Measurements from ENCODE around the gene ZNF366.
"Not testable (repeated sequence)": the region's sequence is repeated elsewhere in the genome, so short reads cannot be mapped to it uniquely, and the experiment has no call there.

ZNF366 gene

DNA sequence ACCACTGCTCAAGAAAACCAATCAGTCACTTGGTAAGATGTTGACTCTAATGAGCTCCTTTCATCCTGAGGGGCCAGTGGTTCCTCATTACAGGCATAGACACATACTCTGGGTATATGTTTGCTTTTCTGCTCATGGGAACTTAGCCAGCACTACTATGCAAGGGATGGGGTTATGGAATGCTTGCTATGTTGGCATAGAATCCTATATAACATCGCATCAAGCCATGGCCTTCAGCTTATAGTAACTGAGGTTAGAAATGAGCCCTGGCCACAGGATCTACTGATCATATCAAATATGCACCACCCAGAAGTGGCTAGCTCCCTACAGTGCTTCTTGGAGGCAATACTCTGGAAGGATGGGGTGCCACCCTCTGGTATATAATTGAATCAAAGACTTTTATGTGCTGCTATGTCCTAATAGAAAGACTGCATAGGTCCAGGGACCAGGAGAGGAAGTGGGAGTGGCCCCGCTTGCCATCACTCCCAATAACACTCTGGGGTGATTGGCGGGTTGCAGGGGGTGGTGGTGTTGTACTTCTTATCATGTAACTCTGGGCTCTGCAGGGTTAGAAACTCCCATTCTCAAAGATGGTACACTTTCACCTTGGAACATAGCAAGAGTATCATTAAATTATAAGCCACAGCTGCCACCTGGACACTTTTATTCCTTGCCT lies 70.3 kb downstream of the ZNF366 start:
- DNase-seq = no peak

DNA sequence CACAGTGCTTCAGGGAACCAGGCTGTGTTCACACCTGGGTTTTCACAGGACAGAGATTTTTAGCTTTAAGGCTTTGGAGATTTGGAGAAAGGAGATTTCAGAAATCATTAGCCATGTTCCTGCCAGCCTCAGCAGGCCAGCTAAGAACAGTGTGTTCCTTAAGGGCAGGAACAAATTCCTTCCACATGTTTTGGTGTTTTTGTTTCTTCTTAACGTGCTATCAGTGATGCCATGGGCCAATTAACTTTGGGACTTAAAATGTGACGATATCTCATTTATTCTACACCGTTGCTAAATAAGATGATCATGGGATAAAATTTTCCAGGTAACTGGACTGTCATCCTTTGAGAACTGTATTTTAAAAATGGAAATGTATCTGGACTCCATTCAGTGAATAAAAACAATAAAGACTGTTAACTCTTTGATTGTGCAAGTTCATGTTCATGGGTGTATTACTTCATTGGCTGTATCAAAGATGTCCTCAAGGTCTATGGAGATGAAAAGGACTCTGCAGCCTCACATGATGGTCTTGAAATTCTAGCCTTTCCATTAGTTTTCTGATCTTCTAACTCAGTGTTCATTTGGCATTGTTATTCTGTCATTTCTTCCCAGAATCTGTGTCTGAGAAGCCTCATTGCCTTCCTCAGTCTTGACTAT lies 72.3 kb downstream of the ZNF366 start:
- no peak for DNase-seq

DNA sequence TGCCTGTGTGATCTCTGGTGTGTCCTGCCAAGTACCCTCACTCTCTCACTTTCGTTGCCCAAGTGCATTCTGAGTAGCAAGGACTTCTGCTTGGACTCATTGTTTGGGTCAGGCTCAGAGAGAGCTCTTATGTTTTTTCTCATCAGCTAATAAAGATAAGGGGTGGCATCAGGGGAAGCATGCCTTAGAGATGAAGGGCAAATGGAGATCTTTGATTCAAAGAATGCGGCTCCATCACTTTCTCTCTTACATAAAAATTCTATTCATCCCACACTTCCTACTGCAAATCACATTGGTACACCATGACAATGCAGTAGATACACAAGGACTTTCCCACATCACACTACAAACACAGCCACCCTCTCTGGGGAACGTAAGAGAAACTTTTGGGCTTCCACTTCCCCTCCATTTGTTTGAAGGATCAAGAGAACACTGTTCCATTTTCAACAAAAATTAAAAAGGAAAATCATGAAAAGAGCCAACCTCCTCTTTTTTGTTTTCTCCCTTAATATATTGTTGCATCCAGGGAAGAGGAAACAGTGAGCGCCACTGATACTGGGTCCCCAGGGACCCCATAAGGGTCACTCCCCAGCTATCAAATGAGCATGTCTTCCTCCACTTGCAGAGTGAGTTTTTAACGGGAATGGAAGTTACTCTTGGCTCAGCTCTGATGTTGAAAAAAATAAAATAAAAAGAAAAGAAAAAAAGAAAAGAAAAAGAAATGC lies 73.0 kb downstream of the ZNF366 start:
- DNase-seq = no peak

DNA sequence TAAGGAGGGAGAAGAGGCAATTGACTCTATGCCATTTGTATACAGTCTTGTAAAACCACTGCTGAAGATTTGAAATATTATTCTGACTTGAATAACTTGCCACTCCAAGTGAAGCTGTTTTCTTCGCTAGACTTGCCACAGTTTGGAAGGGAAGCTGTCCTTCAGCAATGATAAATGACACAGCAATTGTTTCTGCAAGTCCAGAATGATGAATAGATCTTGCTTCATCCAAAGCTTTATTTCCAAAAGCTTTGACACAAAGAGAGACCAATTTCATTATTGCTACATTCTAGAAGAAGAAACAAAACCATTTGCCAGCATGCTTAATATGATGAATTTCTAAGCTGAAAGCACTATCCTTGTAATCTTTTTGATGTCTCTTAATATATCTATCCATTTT lies 73.7 kb downstream of the ZNF366 start:
- DNase-seq = peak; percentile 61

DNA sequence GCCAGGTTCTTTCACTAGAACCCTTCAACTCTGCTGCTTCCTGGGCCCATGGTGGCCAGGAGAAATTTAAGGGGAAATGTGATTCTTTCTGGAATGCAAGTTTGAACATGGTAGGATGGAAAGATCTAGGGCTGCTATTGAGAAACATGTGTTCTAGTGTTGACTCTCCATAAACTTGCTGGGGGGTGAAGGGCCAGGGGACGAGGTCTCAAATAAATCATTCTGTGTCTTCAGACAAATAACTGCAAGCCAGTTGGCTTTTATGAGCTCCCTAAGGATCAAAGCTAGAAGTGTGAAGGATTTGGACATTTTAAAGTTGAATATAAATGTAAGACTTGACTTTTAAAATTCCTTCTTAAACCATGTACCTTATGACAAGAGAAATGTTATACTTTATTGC lies 78.5 kb downstream of the ZNF366 start:
- DNase-seq = no peak

DNA sequence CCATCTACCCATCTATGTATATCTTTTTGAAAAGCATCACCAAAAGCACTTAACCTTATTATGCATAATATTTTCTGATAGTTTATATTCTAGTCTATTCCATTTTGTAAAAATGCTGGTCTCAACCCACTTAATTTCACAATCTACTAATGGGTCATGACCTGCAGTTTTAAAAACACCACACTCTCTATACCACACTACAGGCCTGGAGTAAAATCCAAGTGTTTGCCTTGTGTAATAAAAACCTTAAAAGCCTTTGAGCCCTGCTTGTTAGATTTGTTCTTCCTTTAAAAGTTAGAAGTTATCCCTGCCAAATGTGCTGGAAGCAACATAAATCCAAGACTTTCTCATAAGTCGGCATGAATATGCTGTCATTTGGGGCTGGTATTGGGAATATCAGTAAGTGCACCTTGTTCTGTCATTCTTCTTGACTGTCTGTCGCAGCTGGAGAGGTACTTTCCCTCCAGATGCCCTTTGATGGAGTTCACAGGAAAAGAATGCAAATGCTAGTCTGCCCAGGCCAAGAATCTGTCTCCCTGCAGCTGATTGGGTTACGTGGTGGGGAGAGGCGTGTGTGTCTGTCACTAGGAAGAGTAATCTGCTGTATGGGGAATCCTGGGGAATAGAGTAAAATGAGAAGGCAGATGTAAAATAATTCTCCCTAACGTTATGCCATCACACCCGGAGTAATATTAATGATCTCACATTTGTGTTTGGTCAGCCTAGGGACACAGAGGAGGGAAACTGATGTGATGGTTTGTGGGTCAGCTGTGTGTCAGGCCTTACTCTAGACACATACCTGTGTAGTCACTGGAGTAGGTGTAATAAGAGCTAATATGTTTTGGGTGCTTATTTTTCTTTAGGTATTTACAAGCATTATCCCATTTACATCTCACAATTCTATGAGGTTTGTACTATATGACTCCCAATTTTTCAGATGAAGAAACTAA lies 79.4 kb downstream of the ZNF366 start:
- DNase-seq = no peak

DNA sequence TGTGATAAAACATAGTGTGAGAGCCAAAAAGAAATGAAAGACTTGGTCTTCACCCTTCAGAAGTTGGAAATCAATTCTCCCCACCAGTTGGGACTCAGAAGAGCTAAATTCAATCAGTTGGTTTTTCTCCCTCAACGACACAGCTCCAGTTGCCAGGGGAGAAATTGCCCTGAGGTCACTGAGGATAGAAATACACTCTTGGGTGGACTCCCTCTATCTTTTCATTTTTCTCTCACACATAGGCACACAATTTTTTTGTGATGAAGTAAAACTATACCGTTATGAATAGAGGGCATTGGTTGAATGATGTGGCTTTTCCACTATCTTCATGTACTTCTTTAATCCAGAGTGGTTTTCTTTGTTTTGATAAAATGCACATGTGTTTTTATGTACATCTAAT lies 80.2 kb downstream of the ZNF366 start:
- no peak for DNase-seq

DNA sequence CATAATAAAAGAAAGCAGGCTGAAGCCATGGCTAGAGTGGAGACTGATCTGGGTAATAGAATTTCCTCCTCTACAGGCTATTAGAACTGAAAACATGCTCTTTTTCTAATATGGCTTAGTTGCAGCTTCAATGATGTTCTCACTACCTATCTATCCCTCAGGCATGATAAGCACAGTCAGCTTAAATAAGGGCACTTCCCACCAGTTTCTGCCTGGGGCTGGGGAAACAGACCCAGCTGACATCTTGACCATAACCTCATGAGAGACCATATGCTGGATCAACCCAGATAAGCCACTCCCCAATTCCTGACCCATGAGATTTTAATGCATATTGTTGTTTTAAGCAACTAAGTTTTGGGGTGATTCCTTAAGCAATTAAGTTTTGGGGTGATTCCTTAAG lies 81.2 kb downstream of the ZNF366 start:
- DNase-seq = no peak

DNA sequence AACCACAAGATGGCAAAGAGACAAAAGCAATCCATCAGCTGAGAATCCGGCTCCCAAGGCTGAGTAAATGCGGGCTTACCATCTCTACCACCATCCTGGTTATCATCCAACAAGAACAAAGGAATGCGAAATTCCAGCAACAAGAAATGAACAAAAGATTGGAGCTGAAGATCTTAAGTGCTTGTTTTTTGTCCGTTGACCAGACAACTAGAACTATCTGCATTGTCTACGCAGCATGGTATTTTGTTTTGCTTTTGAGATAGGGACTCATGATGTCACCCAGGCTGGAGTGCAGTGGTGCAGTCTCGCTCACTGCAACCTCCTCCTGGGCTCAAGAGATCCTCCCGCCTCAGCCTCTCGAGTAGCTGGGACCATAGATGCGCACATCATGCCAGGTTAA lies 88.9 kb downstream of the ZNF366 start:
- no peak for DNase-seq

DNA sequence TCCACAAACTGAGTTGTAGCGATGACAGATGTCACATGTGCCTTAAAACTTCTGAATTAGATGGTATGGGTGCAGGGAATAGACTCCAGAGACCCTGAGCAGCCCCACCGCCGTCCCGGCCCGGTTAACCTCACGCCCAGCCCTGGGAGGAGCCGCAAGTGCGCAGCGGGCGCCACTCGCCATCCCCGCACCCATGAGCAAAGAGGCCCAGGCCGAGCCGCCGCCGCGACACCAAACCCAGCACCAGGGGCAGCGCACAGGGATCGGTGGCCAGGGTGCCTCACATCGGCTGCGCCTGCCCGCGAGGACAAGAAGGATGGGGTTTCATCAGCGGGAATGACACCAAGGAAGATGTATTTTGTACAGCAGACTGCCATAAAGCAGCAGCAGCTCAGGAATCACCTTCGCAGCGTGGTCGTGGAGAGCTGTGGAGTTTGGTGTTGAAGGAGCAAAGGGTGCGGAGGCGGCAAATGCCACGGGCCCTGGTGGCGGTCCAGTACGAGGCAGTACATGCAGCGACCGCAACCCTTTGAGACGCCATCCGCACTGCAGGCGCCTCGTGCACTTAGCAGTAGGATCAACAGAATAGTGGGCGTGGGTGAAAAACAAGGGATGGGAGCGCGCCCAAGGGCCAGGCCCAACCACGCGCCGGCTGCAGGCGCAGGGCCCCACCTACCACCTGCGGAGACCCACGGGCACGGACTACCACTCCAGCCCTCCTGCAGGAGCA lies 89.7 kb downstream of the ZNF366 start:
- DNase-seq = no peak

DNA sequence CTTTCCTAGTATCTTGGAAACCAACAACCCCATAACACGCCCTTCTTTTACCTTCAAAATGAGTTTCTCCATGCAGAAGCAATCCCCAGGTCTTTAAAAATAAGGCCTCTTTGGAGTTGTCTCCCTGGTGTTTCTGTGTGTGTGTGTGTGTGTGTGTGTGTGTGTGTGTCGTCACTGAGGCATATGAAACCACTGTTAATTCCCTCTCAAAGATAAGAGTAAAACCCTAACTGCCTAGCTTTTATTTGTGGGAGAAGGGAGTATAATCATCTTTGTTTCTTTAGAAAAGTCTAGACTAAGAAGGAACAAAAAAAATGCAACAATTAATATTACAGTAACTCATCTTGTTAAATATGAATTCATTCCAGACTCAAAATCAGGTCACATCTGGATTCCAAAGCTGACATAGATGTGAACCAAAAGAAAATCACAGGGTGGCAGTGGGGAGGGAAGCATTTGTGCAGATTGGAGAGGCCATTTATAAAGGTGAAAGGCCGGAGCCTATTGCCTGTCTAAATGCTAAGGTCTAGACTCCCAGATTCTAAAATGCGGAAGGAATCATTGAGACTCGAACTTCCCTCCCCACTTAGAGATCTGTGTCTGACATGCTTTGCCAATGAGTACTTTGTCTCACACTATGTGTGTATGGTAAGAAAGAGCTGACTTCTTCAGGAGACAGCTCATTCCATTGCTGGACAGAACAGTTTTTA lies 91.4 kb downstream of the ZNF366 start:
- DNase-seq = no peak

DNA sequence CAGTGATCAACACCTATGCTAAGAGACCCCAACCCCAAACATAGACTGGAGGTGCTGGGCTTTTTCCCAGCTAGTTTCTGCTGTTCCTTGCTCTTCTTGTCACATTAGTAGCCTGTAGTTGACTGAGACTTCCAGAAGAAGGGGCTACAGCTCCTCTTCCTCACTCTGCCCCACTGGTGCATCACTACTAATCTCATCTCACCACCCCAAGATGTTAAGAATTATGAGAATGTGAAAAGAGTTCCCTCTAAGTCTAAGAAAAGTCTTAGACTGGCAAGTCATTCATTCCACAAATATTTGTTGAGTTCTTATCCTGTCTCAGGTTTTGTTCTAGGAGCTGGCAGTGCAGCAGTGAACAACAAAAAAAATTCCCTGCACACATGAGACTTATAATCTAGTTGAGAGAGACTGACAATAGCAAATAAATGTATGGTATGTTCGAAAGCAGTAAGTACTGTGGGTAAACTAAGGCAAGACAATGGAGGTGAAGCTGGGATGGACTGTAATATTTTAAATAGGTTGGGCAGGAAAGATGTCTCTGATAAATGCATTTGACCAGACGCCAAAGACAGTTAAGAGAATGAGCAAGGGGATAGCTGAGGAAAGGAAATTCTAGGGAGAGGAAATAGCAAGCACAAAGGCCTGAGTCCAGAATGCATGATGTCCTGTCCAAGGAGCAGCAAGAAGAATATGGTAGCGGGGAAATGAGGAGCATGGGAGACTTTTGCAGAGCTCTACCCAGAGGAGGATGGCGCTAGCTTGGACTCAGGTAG lies 94.7 kb downstream of the ZNF366 start:
- no peak for DNase-seq

DNA sequence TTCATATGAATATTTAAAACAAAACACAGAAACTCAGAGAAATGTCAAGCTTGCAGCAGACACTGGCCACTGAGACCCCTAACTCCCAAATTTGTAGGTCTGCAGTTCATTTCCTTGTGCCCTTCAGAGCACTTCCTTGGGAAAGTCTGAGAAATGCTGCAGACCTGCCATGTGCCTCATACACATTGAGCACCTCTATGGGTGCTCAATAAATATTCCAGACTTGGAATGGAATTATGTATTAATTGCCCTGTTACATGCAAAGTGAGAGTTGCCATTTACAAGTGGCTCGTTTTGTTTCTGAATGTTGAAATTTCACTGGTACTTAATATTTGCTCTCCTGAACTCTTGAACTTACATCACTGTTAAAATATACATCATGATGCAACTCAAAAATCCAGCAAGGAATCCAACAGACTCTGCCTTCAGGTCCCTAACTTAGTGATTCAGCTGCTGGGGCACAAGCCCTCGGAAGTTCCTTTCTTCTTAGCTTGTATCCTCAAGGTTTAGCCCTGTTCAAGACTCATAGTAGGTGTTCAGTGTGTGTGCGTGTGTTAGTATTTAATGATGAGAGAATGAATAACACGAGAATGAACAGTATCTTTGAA lies 96.4 kb downstream of the ZNF366 start:
- no peak for DNase-seq

DNA sequence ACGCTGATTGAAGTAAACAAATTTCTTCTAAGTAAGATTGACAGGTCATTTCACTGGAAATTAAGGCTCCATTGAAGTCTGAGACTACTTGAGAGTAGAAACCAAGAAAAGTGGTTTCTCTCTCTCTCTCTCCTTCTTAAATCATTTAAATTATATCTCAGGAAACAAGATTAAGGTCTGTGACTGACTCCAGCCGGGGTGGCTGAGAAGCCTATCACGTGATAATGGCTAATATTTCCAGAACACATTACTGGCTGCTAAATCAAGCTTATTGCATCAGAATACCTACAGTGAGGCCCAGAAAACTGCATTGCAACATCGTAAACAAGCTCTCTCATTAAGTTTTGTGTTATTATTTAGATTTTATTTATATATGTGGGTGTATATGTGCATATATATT lies 98.6 kb downstream of the ZNF366 start:
- DNase-seq = peak; percentile 33

DNA sequence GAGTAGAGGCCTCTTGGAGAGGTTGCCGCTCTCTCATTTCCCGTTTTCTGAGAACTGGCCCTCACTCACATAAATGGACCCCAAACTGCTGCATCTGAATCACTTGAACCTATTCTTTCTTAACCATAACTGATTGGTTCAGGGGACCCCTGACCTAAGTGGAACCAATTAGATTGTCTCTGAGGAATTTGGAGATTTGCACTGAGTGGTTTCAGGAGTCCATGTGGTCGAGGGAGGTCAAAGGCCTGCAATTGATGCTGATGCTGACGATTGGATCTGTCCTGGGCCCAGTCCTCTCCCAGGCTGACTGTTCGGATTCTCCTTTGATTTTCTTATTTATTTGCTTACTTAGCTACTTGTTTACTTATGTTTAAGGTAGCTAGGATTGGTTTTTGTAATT lies 99.1 kb downstream of the ZNF366 start:
- DNase-seq = no peak

DNA sequence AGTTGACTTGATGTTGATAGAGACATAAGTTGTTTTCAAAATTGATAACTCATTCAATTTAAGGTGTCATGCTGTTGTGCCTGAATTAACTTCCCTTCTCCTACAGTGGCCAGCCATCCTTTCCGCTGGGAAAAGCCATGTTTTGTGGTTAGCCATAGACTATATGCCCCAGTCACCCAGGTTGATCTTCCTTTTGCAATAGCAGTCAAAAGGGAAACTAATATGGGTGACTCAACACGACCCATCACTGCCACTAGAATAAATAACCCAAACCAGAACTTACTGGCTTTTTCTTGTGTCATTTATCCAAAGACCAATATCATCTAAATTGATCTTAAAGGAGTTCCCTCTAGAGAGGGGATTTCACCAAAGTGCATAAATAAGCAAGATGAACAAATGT lies 99.7 kb downstream of the ZNF366 start:
- DNase-seq = peak; percentile 51

DNA sequence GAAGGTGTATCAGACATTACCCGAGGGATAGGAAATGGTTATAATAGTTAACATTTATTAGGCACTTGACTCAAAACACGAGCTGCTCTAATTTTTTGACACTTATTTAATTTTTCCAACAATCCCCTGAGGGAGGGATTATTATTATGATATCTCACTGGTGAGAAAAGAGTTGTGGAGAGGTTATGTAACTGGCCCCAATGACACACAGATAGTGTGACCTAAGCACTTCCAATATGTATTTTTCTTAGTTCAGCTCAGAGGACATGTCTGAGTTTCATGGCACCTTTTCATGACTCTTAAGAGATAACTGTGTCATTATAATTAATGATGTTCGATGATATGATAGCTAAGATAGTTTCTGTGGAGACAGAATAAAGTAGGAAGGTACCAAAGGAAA lies 100.1 kb downstream of the ZNF366 start:
- no peak for DNase-seq

DNA sequence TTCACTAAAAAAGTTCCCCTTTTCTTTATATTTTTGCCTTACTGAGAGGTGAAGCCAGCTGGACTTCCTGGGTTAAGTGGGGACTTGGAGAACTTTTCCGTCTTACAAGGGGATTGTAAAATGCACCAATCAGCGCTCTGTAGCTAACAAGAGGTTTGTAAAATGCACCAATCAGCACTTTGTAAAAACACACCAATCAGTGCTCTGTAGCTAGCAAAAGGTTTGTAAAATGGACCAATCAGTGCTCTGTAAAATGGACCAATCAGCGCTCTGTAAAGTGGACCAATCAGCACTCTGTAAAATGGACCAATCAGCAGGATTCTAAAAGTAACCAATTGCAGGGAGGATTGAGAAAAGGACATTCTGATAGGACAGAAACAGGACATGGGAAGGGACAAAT lies 102.4 kb downstream of the ZNF366 start:
- not testable (repeated sequence) for DNase-seq

DNA sequence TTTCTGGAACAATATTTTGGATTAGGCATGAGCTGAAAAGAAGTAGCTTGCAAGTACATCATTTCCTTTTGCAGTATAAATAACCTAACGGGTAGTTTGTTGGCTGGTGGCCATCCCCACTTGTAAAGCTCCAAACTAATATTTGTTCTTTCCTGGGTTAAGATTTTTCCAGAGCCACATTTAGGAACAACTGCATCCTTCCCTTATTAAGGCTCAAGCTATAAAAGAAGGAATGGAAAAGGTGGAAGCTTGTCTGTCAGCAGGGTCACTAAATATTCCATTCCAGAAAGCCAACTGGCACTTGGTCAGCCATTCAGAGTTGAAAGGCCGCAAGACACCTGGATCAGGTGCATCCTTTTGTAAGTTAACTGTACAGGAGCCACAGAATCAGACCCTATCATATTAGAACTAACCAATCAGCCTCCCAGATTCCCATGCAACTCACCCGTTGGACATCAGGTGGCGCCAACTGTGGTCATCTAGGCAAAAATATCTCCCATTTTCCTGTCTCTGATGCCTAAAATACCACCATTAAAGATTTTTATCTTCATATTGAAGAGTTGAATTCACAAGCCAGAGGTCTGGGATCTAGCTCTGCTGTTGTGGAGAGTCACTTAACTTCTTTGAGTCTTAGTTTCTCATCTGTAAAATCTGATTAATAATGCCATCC lies 104.1 kb downstream of the ZNF366 start:
- DNase-seq = no peak

DNA sequence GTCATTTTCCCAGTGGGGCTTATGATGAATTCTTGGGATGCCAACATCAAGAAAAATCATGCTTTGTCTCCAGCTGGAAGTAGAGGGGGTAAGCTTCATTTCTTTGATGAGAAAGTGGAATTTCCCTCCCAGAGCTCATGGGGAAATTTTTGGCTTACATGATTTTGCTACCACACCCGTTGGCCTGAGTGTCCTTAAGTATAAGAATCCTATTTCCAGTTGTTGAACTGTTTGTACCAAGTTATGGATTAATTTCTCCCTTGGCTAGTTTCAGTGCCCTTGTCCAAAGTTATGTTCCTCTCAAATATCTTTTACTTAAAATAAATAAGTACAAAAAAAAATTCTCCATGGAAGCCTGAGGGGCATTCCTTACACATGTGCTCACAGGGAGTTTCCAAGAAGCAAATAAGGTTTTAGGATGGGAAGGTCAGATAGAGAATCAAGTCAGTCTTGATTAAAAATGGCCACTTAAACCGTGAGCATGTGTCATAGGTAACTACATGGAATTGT lies 104.8 kb downstream of the ZNF366 start:
- DNase-seq = peak; percentile 53

Data from suppressor macrophage treated with lipopolysaccharide for 4 hours (primary cell).